HUES48 (cell line): ENCODE data around the gene SPARCL1.
A peak's percentile ranks its signal among the peaks of the same experiment; 100 is the strongest.
"Not testable (repeated sequence)": the region's sequence is repeated elsewhere in the genome, so short reads cannot be mapped to it uniquely, and the experiment has no call there.

Experiments
- H3K27ac ChIP-seq: one replicate; pipeline ENCODE4 v1.7.0; 2013; ENCODE audit warnings: low read depth, low read length, inconsistent platforms
- H3K27me3 ChIP-seq: 2 replicates; pipeline ENCODE4 v1.6.1; 2013; ENCODE audit warnings: mild to moderate bottlenecking, low read length; ENCODE audit not compliant: control insufficient read depth, insufficient read depth
- H3K36me3 ChIP-seq: 2 replicates; pipeline ENCODE4 v1.6.1; 2013; ENCODE audit warnings: low read length; ENCODE audit not compliant: control insufficient read depth, insufficient read depth
- H3K4me1 ChIP-seq: 2 replicates; pipeline ENCODE4 v1.6.1; 2013; ENCODE audit warnings: mild to moderate bottlenecking, low read length; ENCODE audit not compliant: control insufficient read depth, insufficient read depth
- H3K4me3 ChIP-seq: 2 replicates; pipeline ENCODE4 v1.5.1; 2013; ENCODE audit warnings: mild to moderate bottlenecking, low read depth, low read length
- H3K9ac ChIP-seq: 2 replicates; pipeline ENCODE4 v1.6.1; 2013; ENCODE audit warnings: mild to moderate bottlenecking, low read depth, low read length, moderate library complexity
- H3K9me3 ChIP-seq: 2 replicates; pipeline ENCODE4 v1.6.1; 2013; ENCODE audit warnings: low read length; ENCODE audit not compliant: control insufficient read depth, insufficient read depth

Gene SPARCL1

GRCh38 chr4:87444741-87445140 lies 84.4 kb downstream of the SPARCL1 start:
- Histone ChIP-seq H3K4me3 (no peak overlapping the region), H3K4me1 (no peaks in the 10 kb centered on the region), H3K27ac (no peak overlapping the region), H3K36me3 (peaks cover 71% of the 10 kb centered on the region), H3K9me3 (no peaks in the 10 kb centered on the region), H3K27me3 (no peaks in the 10 kb centered on the region), H3K9ac (no peak overlapping the region)

GRCh38 chr4:87442889-87443288 lies 86.3 kb downstream of the SPARCL1 start:
- Histone ChIP-seq H3K27me3 (no peaks in the 10 kb centered on the region), H3K4me3 (no peak overlapping the region), H3K9me3 (no peaks in the 10 kb centered on the region), H3K27ac (no peak overlapping the region), H3K4me1 (no peaks in the 10 kb centered on the region), H3K9ac (no peak overlapping the region), H3K36me3 (peaks cover 75% of the 10 kb centered on the region)

- Histone ChIP-seq H3K27ac (no peak overlapping the region), H3K27me3 (no peaks in the 10 kb centered on the region), H3K4me3 (no peak overlapping the region), H3K9ac (no peak overlapping the region), H3K4me1 (peaks cover 24% of the 10 kb centered on the region), H3K36me3 (peaks cover 25% of the 10 kb centered on the region), H3K9me3 (no peaks in the 10 kb centered on the region)
Observed at GRCh38 chr4:87433342-87433741, 95.8 kb downstream of the SPARCL1 start.

GRCh38 chr4:87430038-87430437 lies 99.1 kb downstream of the SPARCL1 start:
- peaks cover 2% of the 10 kb centered on the region; the same call in 1 of the 2 replicates for H3K36me3 ChIP-seq
- peaks cover 24% of the 10 kb centered on the region for H3K4me1 ChIP-seq
- no peak overlapping the region for H3K9ac ChIP-seq
- H3K4me3 ChIP-seq, result no peak overlapping the region
- H3K27me3 ChIP-seq, result no peaks in the 10 kb centered on the region
- H3K27ac ChIP-seq, result peak overlapping the region; percentile 22
- no peaks in the 10 kb centered on the region for H3K9me3 ChIP-seq

GRCh38 chr4:87428979-87429378 lies 100.2 kb downstream of the SPARCL1 start:
- no peaks in the 10 kb centered on the region for H3K9me3 ChIP-seq
- H3K4me3 ChIP-seq, result no peak overlapping the region
- H3K27me3 ChIP-seq, result no peaks in the 10 kb centered on the region
- no peaks in the 10 kb centered on the region for H3K36me3 ChIP-seq
- peaks cover 24% of the 10 kb centered on the region for H3K4me1 ChIP-seq
- H3K27ac ChIP-seq, result no peak overlapping the region
- H3K9ac ChIP-seq, result no peak overlapping the region

- Histone ChIP-seq H3K4me1 (peaks cover 28% of the 10 kb centered on the region), H3K4me3 (no peak overlapping the region), H3K9ac (no peak overlapping the region), H3K9me3 (no peaks in the 10 kb centered on the region), H3K27me3 (no peaks in the 10 kb centered on the region), H3K36me3 (no peaks in the 10 kb centered on the region), H3K27ac (no peak overlapping the region)
Observed at GRCh38 chr4:87427518-87427868, 101.7 kb downstream of the SPARCL1 start.

GRCh38 chr4:87426865-87427517 lies 102.2 kb downstream of the SPARCL1 start:
- no peaks in the 10 kb centered on the region for H3K9me3 ChIP-seq
- no peak overlapping the region for H3K9ac ChIP-seq
- H3K4me3 ChIP-seq, result no peak overlapping the region
- H3K36me3 ChIP-seq, result no peaks in the 10 kb centered on the region
- H3K27me3 ChIP-seq, result no peaks in the 10 kb centered on the region
- no peak overlapping the region for H3K27ac ChIP-seq
- H3K4me1 ChIP-seq, result peaks cover 27% of the 10 kb centered on the region

- Histone ChIP-seq H3K36me3 (no peaks in the 10 kb centered on the region), H3K9me3 (no peaks in the 10 kb centered on the region), H3K4me1 (peaks cover 27% of the 10 kb centered on the region), H3K9ac (no peak overlapping the region), H3K27me3 (no peaks in the 10 kb centered on the region), H3K4me3 (no peak overlapping the region), H3K27ac (no peak overlapping the region)
Observed at GRCh38 chr4:87425711-87426110, 103.5 kb downstream of the SPARCL1 start.

GRCh38 chr4:87424099-87424543 lies 105.1 kb downstream of the SPARCL1 start:
- Histone ChIP-seq H3K4me1 (peaks cover 27% of the 10 kb centered on the region), H3K4me3 (peak overlapping the region; percentile 88)
- H3K27me3 ChIP-seq, H3K9ac ChIP-seq, H3K27ac ChIP-seq, H3K9me3 ChIP-seq, H3K36me3 ChIP-seq: not testable (repeated sequence)
